CD14-positive monocyte (primary cell): Measurements from ENCODE around the gene IGDCC3. TPM values are rescaled to one million over a fixed set of nuclear protein-coding genes. Genes with fewer than 3 reads are reported as not detected.

Experiments used
- DNase-seq, 3 donors: peaks; one replicate each; pipeline ENCODE4 v3.0.0-alpha.2; 2011 to 2022
- H2AFZ ChIP-seq: 2 replicates; pipeline ENCODE4 v1.6.0; 2012; ENCODE audit warnings: mild to moderate bottlenecking, low read depth, low read length, inconsistent platforms; ENCODE audit not compliant: insufficient read depth, poor library complexity, severe bottlenecking
- H3K27ac ChIP-seq, 2 donors: 1 replicate in 1 of 2; 2 replicates in 1 of 2; pipeline ENCODE4 v1.5.1; 2012 to 2013; ENCODE audit warnings: low read length in 2 of 2, control low read depth in 1 of 2, inconsistent platforms in 1 of 2, low read depth in 1 of 2, mild to moderate bottlenecking in 1 of 2
- H3K27me3 ChIP-seq, 2 donors: one replicate each; pipeline versions ENCODE4 v1.6.0 to v1.6.1; 2011 to 2013; ENCODE audit warnings: low read length in 2 of 2; ENCODE audit not compliant: control insufficient read depth in 2 of 2, insufficient read depth in 2 of 2
- H3K36me3 ChIP-seq, 2 donors: replicated peaks in 1 of 2; 1 replicate in 1 of 2; 2 replicates in 1 of 2; pipeline versions ENCODE4 v1.5.1 to v1.6.1; 2012 to 2013; ENCODE audit warnings: low read length in 2 of 2, control low read depth in 1 of 2, inconsistent platforms in 1 of 2, mild to moderate bottlenecking in 1 of 2; ENCODE audit not compliant: insufficient read depth in 2 of 2, control insufficient read depth in 1 of 2
- H3K4me1 ChIP-seq, 2 donors: 1 replicate in 1 of 2; 2 replicates in 1 of 2; pipeline versions ENCODE4 v1.5.1 to v1.6.1; 2012 to 2013; ENCODE audit warnings: low read length in 2 of 2, control low read depth in 1 of 2, inconsistent platforms in 1 of 2, mild to moderate bottlenecking in 1 of 2, moderate library complexity in 1 of 2; ENCODE audit not compliant: insufficient read depth in 2 of 2, control insufficient read depth in 1 of 2
- H3K4me2 ChIP-seq: replicated peaks from 2 replicates; pipeline ENCODE3; 2012; ENCODE audit warnings: low read length, moderate library complexity, mild to moderate bottlenecking; ENCODE audit not compliant: poor library complexity, severe bottlenecking; ENCODE audit errors: extremely low read depth
- H3K4me3 ChIP-seq, 3 experiments: fragments of 200-600 bp in 1 of 3; sonication (generic) in 1 of 3; replicated peaks in 1 of 3; 1 replicate in 2 of 3; 2 replicates in 1 of 3; pipeline ENCODE4 v1.5.1; 2011 to 2013; ENCODE audit warnings: low read length in 3 of 3, mild to moderate bottlenecking in 3 of 3, control low read depth in 2 of 3, low read depth in 2 of 3, inconsistent platforms in 1 of 3, moderate library complexity in 1 of 3
- H3K79me2 ChIP-seq: 2 replicates; pipeline ENCODE4 v1.6.0; 2012; ENCODE audit warnings: mild to moderate bottlenecking, control low read depth, inconsistent platforms, low read length, moderate library complexity; ENCODE audit not compliant: insufficient read depth
- H3K9ac ChIP-seq: 2 replicates; pipeline ENCODE4 v1.6.0; 2017; ENCODE audit warnings: low read length, mild to moderate bottlenecking; ENCODE audit not compliant: insufficient read depth, poor library complexity, severe bottlenecking
- H3K9me3 ChIP-seq, 2 donors: replicated peaks in 1 of 2; 1 replicate in 1 of 2; 2 replicates in 1 of 2; pipeline versions ENCODE4 v1.5.1 to v1.6.1; 2012 to 2013; ENCODE audit warnings: low read length in 2 of 2, control low read depth in 1 of 2; ENCODE audit not compliant: control insufficient read depth in 1 of 2, insufficient read depth in 1 of 2
- H4K20me1 ChIP-seq: 2 replicates; pipeline ENCODE4 v1.6.0; 2012; ENCODE audit warnings: mild to moderate bottlenecking, low read length, control low read depth, moderate library complexity; ENCODE audit not compliant: insufficient read depth
- H3K27ac Mint-ChIP-seq, 7 donors: one replicate each; pipeline ENCODE4 v1.8.0; 2020; ENCODE audit warnings: mild to moderate bottlenecking in 7 of 7, mixed read lengths in 7 of 7, moderate library complexity in 6 of 7, inconsistent platforms in 2 of 7
- H3K27me3 Mint-ChIP-seq, 3 donors: one replicate each; pipeline ENCODE4 v1.8.0; 2021 to 2022; ENCODE audit warnings: low read depth in 3 of 3, mild to moderate bottlenecking in 3 of 3, mixed read lengths in 3 of 3, moderate library complexity in 3 of 3, inconsistent platforms in 1 of 3
- H3K36me3 Mint-ChIP-seq, 2 donors: one replicate each; pipeline ENCODE4 v1.8.0; 2020; ENCODE audit warnings: mixed read lengths in 2 of 2, inconsistent platforms in 1 of 2, mild to moderate bottlenecking in 1 of 2
- H3K4me1 Mint-ChIP-seq: one replicate; pipeline ENCODE4 v1.8.0; 2020; ENCODE audit warnings: mild to moderate bottlenecking, mixed read lengths
- H3K4me3 Mint-ChIP-seq, 2 donors: one replicate each; pipeline ENCODE4 v1.8.0; 2020; ENCODE audit warnings: mild to moderate bottlenecking in 2 of 2, mixed read lengths in 2 of 2, moderate library complexity in 1 of 2
- H3K9me3 Mint-ChIP-seq, 7 donors: one replicate each; pipeline ENCODE4 v1.8.0; 2020 to 2022; ENCODE audit warnings: mixed read lengths in 7 of 7, mild to moderate bottlenecking in 6 of 7, moderate library complexity in 6 of 7, inconsistent platforms in 2 of 7
- CTCF ChIP-seq: fragments of 200-600 bp; IDR thresholded peaks from one replicate; pipeline ENCODE4 v1.8.0; 2022; ENCODE audit warnings: antibody characterized with exemption, mild to moderate bottlenecking
- whole genome bisulfite sequencing: methylation state at CpG from one replicate; pipeline ENCODE4 v1.1.5; 2013; ENCODE audit warnings: missing lambda C conversion rate; ENCODE audit not compliant: insufficient coverage; 5-methylcytosine and 5-hydroxymethylcytosine counted together
- intact Hi-C, 2 donors: fragments of 100-400 bp; cut with micrococcal nuclease; formaldehyde crosslinking; loops; one replicate each; pipeline versions ENCODE4 v1.15.0 to v1.15.1; 2023
- polyA plus RNA-seq, 3 donors: library from polyadenylated mRNA; depleted of rRNA in 1 of 3; unstranded in 2 of 3; stranded (reverse) in 1 of 3; fragments of 300-500 nt in 2 of 3; fragments of >200 nt in 1 of 3; fragmentation: Illumina TruSeq in 2 of 3; gene quantifications; 1 replicate in 2 of 3; 2 replicates in 1 of 3; pipeline ENCODE4 v1.2.3, GENCODE V29; 2012 to 2021

IGDCC3 gene
- polyA plus RNA-seq, 3 donors: not detected

- Histone ChIP-seq H3K4me1 (no peaks in the 10 kb centered on the region), H3K4me3 (no peak overlapping the region), H3K27ac (no peak overlapping the region), H3K4me2 (no peak overlapping the region), H2AFZ (no peak overlapping the region), H3K79me2 (no peaks in the 10 kb centered on the region), H4K20me1 (no peaks in the 10 kb centered on the region), H3K9ac (no peak overlapping the region), H3K27me3 (peaks cover 0 to 5% of the 10 kb centered on the region in 2 donors), H3K9me3 (no peaks in the 10 kb centered on the region), H3K36me3 (no peaks in the 10 kb centered on the region)
- H3K27me3 Mint-ChIP-seq: peaks cover 10 to 28% (median 12%) of the 10 kb centered on the region in 3 donors
- 100% methylated on average over 1 of the region's 3 CpGs for WGBS
- no peak for TF ChIP-seq CTCF
- intact Hi-C loops: no loop called here
- DNase-seq: no peak
- H3K4me1 Mint-ChIP-seq: no peaks in the 10 kb centered on the region
- H3K9me3 Mint-ChIP-seq: peaks cover 0 to 2% (median 0%) of the 10 kb centered on the region in 7 donors
- H3K4me3 Mint-ChIP-seq: no peak overlapping the region
- no peak overlapping the region for H3K27ac Mint-ChIP-seq
- H3K36me3 Mint-ChIP-seq: no peaks in the 10 kb centered on the region
Measured at GRCh38 chr15:65338366-65338765, 39.4 kb downstream of the IGDCC3 start.

- Histone ChIP-seq H3K27ac (no peak overlapping the region), H2AFZ (no peak overlapping the region), H3K4me2 (no peak overlapping the region), H4K20me1 (no peaks in the 10 kb centered on the region), H3K4me1 (no peaks in the 10 kb centered on the region), H3K79me2 (no peaks in the 10 kb centered on the region), H3K4me3 (no peak overlapping the region), H3K9me3 (no peaks in the 10 kb centered on the region), H3K27me3 (peaks cover 0 to 5% of the 10 kb centered on the region in 2 donors), H3K36me3 (no peaks in the 10 kb centered on the region), H3K9ac (no peak overlapping the region)
- peaks cover 0 to 2% (median 0%) of the 10 kb centered on the region in 7 donors for H3K9me3 Mint-ChIP-seq
- H3K36me3 Mint-ChIP-seq: no peaks in the 10 kb centered on the region
- H3K4me3 Mint-ChIP-seq: no peak overlapping the region
- H3K27ac Mint-ChIP-seq: peak overlapping the region in 1 of 7 donors; percentile 12
- peaks cover 10 to 28% (median 10%) of the 10 kb centered on the region in 3 donors for H3K27me3 Mint-ChIP-seq
- DNase-seq: no peak
- 75% methylated on average over 3 of the region's 6 CpGs for WGBS
- TF ChIP-seq CTCF: no peak
- intact Hi-C loops: no loop called here
- H3K4me1 Mint-ChIP-seq: no peaks in the 10 kb centered on the region
Measured at GRCh38 chr15:65337436-65338070, 40.2 kb downstream of the IGDCC3 start.
